PC-3 (cell line): ENCODE results near the gene GNL3. TPM values are rescaled to one million over a fixed set of nuclear protein-coding genes. Genes with fewer than 3 reads are reported as not detected.

Source experiments
- ATAC-seq: fragments of 200-7000 bp; cut with Tn5 transposase; 2 replicates; pipeline ENCODE4 v1.9.1; 2020; ENCODE audit warnings: mild to moderate bottlenecking, moderate library complexity
- BruUV-seq: library from RNA; stranded (reverse); fragments of 400-500 nt; replicated peaks from 2 replicates; lab custom pipeline; 2021; lab: Mats Ljungman, UMichigan
- CTCF ChIA-PET: fragments of 300-600 bp; sonication (Branson Sonifier 250); formaldehyde crosslinking; loops from one replicate; lab custom pipeline; 2022; ENCODE audit warnings: antibody characterized with exemption; lab: Charles Lee
- POLR2A ChIA-PET: fragments of 300-600 bp; sonication (Branson Sonifier 250); formaldehyde crosslinking; loops from one replicate; lab custom pipeline; 2022; ENCODE audit warnings: antibody characterized with exemption; ENCODE audit not compliant: unreplicated experiment; lab: Charles Lee
- DNase-seq: peaks from one replicate; pipeline ENCODE4 v3.0.0-alpha.2; 2015
- H2AFZ ChIP-seq: fragments of 300-600 bp; sonication (generic); 2 replicates; pipeline ENCODE4 v1.6.0; 2016; ENCODE audit warnings: antibody characterized with exemption, low read length
- H3F3A ChIP-seq: fragments of 300-600 bp; sonication (generic); one replicate; pipeline ENCODE4 v1.6.0; 2017; ENCODE audit warnings: antibody characterized with exemption, low read length, control low read depth, mild to moderate bottlenecking; ENCODE audit not compliant: unreplicated experiment
- H3K27ac ChIP-seq: fragments of 300-600 bp; sonication (generic); 2 replicates; pipeline ENCODE4 v1.5.1; 2016; ENCODE audit warnings: mild to moderate bottlenecking, low read length
- H3K27me3 ChIP-seq: fragments of 300-600 bp; sonication (generic); 2 replicates; pipeline ENCODE4 v1.6.1; 2016; ENCODE audit warnings: low read length, mixed read lengths
- H3K36me3 ChIP-seq: fragments of 300-600 bp; sonication (generic); 2 replicates; pipeline ENCODE4 v1.6.1; 2016; ENCODE audit warnings: low read depth, mixed run types, low read length, mixed read lengths
- H3K4me1 ChIP-seq: fragments of 300-600 bp; sonication (generic); 2 replicates; pipeline ENCODE4 v1.5.1; 2016; ENCODE audit warnings: low read length; ENCODE audit not compliant: insufficient read depth
- H3K4me2 ChIP-seq: fragments of 300-600 bp; sonication (generic); 2 replicates; pipeline ENCODE4 v1.6.0; 2016; ENCODE audit warnings: low read length
- H3K4me3 ChIP-seq: fragments of 300-600 bp; sonication (generic); 2 replicates; pipeline ENCODE4 v1.5.1; 2016; ENCODE audit warnings: mild to moderate bottlenecking, low read length, mixed read lengths
- H3K79me2 ChIP-seq: fragments of 300-600 bp; sonication (generic); 2 replicates; pipeline ENCODE4 v1.6.1; 2017; ENCODE audit warnings: low read length, mixed read lengths
- H3K9ac ChIP-seq: fragments of 300-600 bp; sonication (generic); 2 replicates; pipeline ENCODE4 v1.6.0; 2016; ENCODE audit warnings: mild to moderate bottlenecking, low read length
- H3K9me2 ChIP-seq: fragments of 300-600 bp; sonication (generic); replicated peaks from 2 replicates; pipeline ENCODE4 v1.6.1; 2016; ENCODE audit warnings: mixed run types, low read length, mixed read lengths
- H3K9me3 ChIP-seq: fragments of 300-600 bp; sonication (generic); 2 replicates; pipeline ENCODE4 v1.6.1; 2016; ENCODE audit warnings: low read length, mixed read lengths
- H4K20me1 ChIP-seq: fragments of 300-600 bp; sonication (generic); 2 replicates; pipeline ENCODE4 v1.6.1; 2016; ENCODE audit warnings: low read length, mixed read lengths
- CTCF ChIP-seq: fragments of 300-600 bp; sonication (generic); conservative IDR thresholded peaks from 2 replicates; pipeline ENCODE4 v1.5.1; 2017; ENCODE audit warnings: antibody characterized with exemption, low read depth, mild to moderate bottlenecking, low read length
- EZH2 ChIP-seq: fragments of 300-600 bp; sonication (generic); IDR thresholded peaks from one replicate; pipeline ENCODE4 v1.6.1; 2017; ENCODE audit warnings: antibody characterized with exemption, mild to moderate bottlenecking, low read length; ENCODE audit not compliant: unreplicated experiment
- EZH2phosphoT487 ChIP-seq: fragments of 300-600 bp; sonication (generic); IDR thresholded peaks from 2 replicates; pipeline ENCODE4 v1.6.1; 2018; ENCODE audit warnings: mild to moderate bottlenecking, antibody characterized with exemption, low read length, borderline replicate concordance
- intact Hi-C: fragments of 100-400 bp; cut with micrococcal nuclease; formaldehyde crosslinking; loops from 2 replicates; pipeline ENCODE4 v1.9.0; 2023
- total RNA-seq: library from RNA; depleted of rRNA; stranded (reverse); fragments of >200 nt; gene quantifications from 2 replicates; pipeline ENCODE4 v1.2.3, GENCODE V29; 2014; rRNA removed

Gene GNL3
- total RNA-seq, 1 experiment from 2014 or later = 219 TPM

- H3K4me2 ChIP-seq = no peak overlapping the region
- no peaks in the 10 kb centered on the region for H3K9me3 ChIP-seq
- intact Hi-C loops = loop anchor here (5.0 kb wide), 2 partner anchors 189 to 329 kb away; no protein-coding TSS in a partner anchor
- TF ChIP-seq EZH2phosphoT487 = no peak
- TF ChIP-seq EZH2 = no peak
- no peak for TF ChIP-seq CTCF
- ChIA-PET CTCF (interaction anchor here (0.7 kb wide), 1 partner anchor 188 kb away, joined by 11 read pairs; no protein-coding TSS in a partner anchor), POLR2A (no interaction called here)
- H3K27me3 ChIP-seq = no peaks in the 10 kb centered on the region
- peaks cover 50% of the 10 kb centered on the region for H3K36me3 ChIP-seq
- no peaks in the 10 kb centered on the region for H3K4me1 ChIP-seq
- DNase-seq = no peak
- BruUV-seq = no TSS peak
- no peak overlapping the region for H3K9ac ChIP-seq
- H3K9me2 ChIP-seq = no peaks in the 10 kb centered on the region
- H3F3A ChIP-seq = no peaks in the 10 kb centered on the region
- H4K20me1 ChIP-seq = no peaks in the 10 kb centered on the region
- no peak overlapping the region for H3K27ac ChIP-seq
- H3K4me3 ChIP-seq = no peak overlapping the region
- H2AFZ ChIP-seq = no peak overlapping the region
- H3K79me2 ChIP-seq = no peaks in the 10 kb centered on the region
- ATAC-seq = no peak
Observed at GRCh38 chr3:52743721-52744120, 57.9 kb downstream of the GNL3 start.

Other genes starting within 250 kb of the GNL3 start
- gene SEMA3G, start 240.9 kb upstream of the GNL3 start, total RNA-seq = 0.77 and 1.6 TPM in 2 replicates
- 1.9 and 4.9 TPM in 2 replicates for gene TNNC1, start 232.0 kb upstream of the GNL3 start, total RNA-seq
- 60.4 and 65.3 TPM in 2 replicates for gene NISCH, start 230.4 kb upstream of the GNL3 start, total RNA-seq
- 0.33 TPM in 1 of 2 replicates, not detected in the other for gene STAB1, start 190.7 kb upstream of the GNL3 start, total RNA-seq
- gene NT5DC2, start 152.2 kb upstream of the GNL3 start, total RNA-seq = 229 and 263 TPM in 2 replicates
- gene UQCC5, start 149.4 kb upstream of the GNL3 start, total RNA-seq = 14.5 and 26.1 TPM in 2 replicates
- 59.7 and 67.8 TPM in 2 replicates for gene PBRM1, start 119 bp upstream of the GNL3 start, total RNA-seq
- gene GLT8D1, start 19.8 kb downstream of the GNL3 start, total RNA-seq = 53.6 and 70.2 TPM in 2 replicates
- gene SPCS1, start 20.1 kb downstream of the GNL3 start, total RNA-seq = 114 and 133 TPM in 2 replicates
- 26.6 and 33.6 TPM in 2 replicates for gene NEK4, start 84.9 kb downstream of the GNL3 start, total RNA-seq
- not detected in 2 replicates for gene ITIH1, start 91.6 kb downstream of the GNL3 start, total RNA-seq
- gene ITIH3, start 108.8 kb downstream of the GNL3 start, total RNA-seq = not detected in 2 replicates
- gene ITIH4, start 144.6 kb downstream of the GNL3 start, total RNA-seq = 0.80 TPM in 1 of 2 replicates, not detected in the other
- gene MUSTN1, start 149.0 kb downstream of the GNL3 start, total RNA-seq = 0.66 and 0.69 TPM in 2 replicates
- gene STIMATE, start 211.5 kb downstream of the GNL3 start, total RNA-seq = 18.5 and 29.7 TPM in 2 replicates